K562 (cell line): Measurements from ENCODE around the gene REEP6. TPM values are rescaled to one million over a fixed set of nuclear protein-coding genes. Genes with fewer than 3 reads are reported as not detected.

Experiments used
- ATAC-seq: fragments of 200-7000 bp; cut with Tn5 transposase; 3 replicates; pipeline ENCODE4 v1.9.1; 2020; ENCODE audit warnings: moderate library complexity
- BruUV-seq: library from RNA; stranded (reverse); fragments of 400-500 nt; replicated peaks from 2 replicates; lab custom pipeline; 2021; lab: Mats Ljungman, UMichigan
- CTCF ChIA-PET: fragments of 300-600 bp; formaldehyde crosslinking; extraction: SDS; loops from one replicate; lab custom pipeline; 2021; ENCODE audit warnings: low intra/inter-chr PET ratio; lab: Yijun Ruan, JAX
- POLR2A ChIA-PET: fragments of 300-600, 350-650 bp; sonication (Branson Sonifier 250); formaldehyde crosslinking; extraction: SDS; loops from one replicate; lab custom pipeline; 2021; ENCODE audit warnings: antibody characterized with exemption, inconsistent platforms; lab: Yijun Ruan, JAX
- DNase-seq, 4 experiments: peaks; one replicate each; pipeline versions ENCODE4 v3.0.0 to v3.0.0-alpha.2; 2011 to 2018; ENCODE audit warnings: low spot score in 3 of 4, mixed read lengths in 3 of 4; ENCODE audit errors: extremely low read depth in 1 of 4
- FAIRE-seq: peaks from 2 replicates; lab custom pipeline; 2011; peaks lifted over from hg19 to GRCh38; lab: Jason Lieb, UNC
- H2AFZ ChIP-seq: 2 replicates; pipeline ENCODE4 v1.6.0; 2011; ENCODE audit warnings: low read depth, low read length, control low read depth, inconsistent platforms
- H3K27ac ChIP-seq: fragments of 200-600 bp; 3 replicates; pipeline ENCODE4 v1.8.0; 2011; ENCODE audit warnings: low read depth, mild to moderate bottlenecking, control low read depth, inconsistent platforms, low read length, moderate library complexity, mixed read lengths; ENCODE audit errors: extremely low read depth
- H3K27me3 ChIP-seq, 2 experiments: fragments of 300-600 bp in 1 of 2; 2 replicates in 1 of 2; 3 replicates in 1 of 2; pipeline versions ENCODE4 v1.6.0 to v1.8.0; 2011; ENCODE audit warnings: inconsistent platforms in 2 of 2, low read length in 2 of 2, mild to moderate bottlenecking in 1 of 2, mixed read lengths in 1 of 2, moderate library complexity in 1 of 2; ENCODE audit not compliant: control insufficient read depth in 2 of 2, insufficient read depth in 2 of 2
- H3K36me3 ChIP-seq: fragments of 300-600 bp; 3 replicates; pipeline ENCODE4 v1.8.0; 2011; ENCODE audit warnings: mild to moderate bottlenecking, low read length, inconsistent platforms; ENCODE audit not compliant: control insufficient read depth, insufficient read depth
- H3K4me1 ChIP-seq, 2 experiments: fragments of 200-600 bp in 1 of 2; replicated peaks in 1 of 2; 2 replicates in 1 of 2; 3 replicates in 1 of 2; pipeline versions ENCODE4 v1.5.1 to v1.8.0; 2011; ENCODE audit warnings: inconsistent platforms in 2 of 2, low read length in 2 of 2, mild to moderate bottlenecking in 1 of 2, mixed read lengths in 1 of 2, moderate library complexity in 1 of 2; ENCODE audit not compliant: control insufficient read depth in 2 of 2, insufficient read depth in 2 of 2
- H3K4me2 ChIP-seq: 2 replicates; pipeline ENCODE4 v1.6.1; 2011; ENCODE audit warnings: low read length, control low read depth, inconsistent platforms, mixed read lengths; ENCODE audit not compliant: insufficient read depth
- H3K4me3 ChIP-seq: fragments of 200-600 bp; sonication (generic), shearing (Covaris generic); 2 replicates; pipeline ENCODE4 v1.5.1; 2016; ENCODE audit warnings: control low read depth, inconsistent platforms
- H3K79me2 ChIP-seq: fragments of 200-600 bp; 3 replicates; pipeline ENCODE4 v1.8.0; 2011; ENCODE audit warnings: low read length, inconsistent platforms; ENCODE audit not compliant: control insufficient read depth, insufficient read depth
- H3K9ac ChIP-seq, 2 experiments: 2 replicates each; pipeline versions ENCODE4 v1.6.0 to v1.6.1; 2011; ENCODE audit warnings: low read depth in 2 of 2, low read length in 2 of 2, control low read depth in 1 of 2, inconsistent platforms in 1 of 2, mild to moderate bottlenecking in 1 of 2, mixed read lengths in 1 of 2; ENCODE audit not compliant: insufficient read depth in 1 of 2
- H3K9me1 ChIP-seq: one replicate; pipeline ENCODE4 v1.6.0; 2011; ENCODE audit warnings: inconsistent platforms, mild to moderate bottlenecking, low read length, moderate library complexity; ENCODE audit not compliant: control insufficient read depth, insufficient read depth
- H3K9me3 ChIP-seq: replicated peaks from 2 replicates; pipeline ENCODE4 v1.5.1; 2011; ENCODE audit warnings: low read depth, low read length, inconsistent platforms; ENCODE audit not compliant: control insufficient read depth, insufficient read depth
- H4K20me1 ChIP-seq: replicated peaks from 2 replicates; pipeline ENCODE4 v1.6.1; 2011; ENCODE audit warnings: low read length, inconsistent platforms, mixed read lengths; ENCODE audit not compliant: control insufficient read depth, insufficient read depth
- BRCA1 ChIP-seq, 2 experiments: fragments of 450-650 bp in 1 of 2; sonication (generic) in 1 of 2; formaldehyde crosslinking in 1 of 2; IDR thresholded peaks; 2 replicates each; pipeline versions ENCODE4 v1.5.0 to v1.6.1; 2017 to 2020; ENCODE audit warnings: mild to moderate bottlenecking in 1 of 2, missing genetic modification reagents in 1 of 2
- ETV5 ChIP-seq: sonication (generic); formaldehyde crosslinking; IDR thresholded peaks from 2 replicates; pipeline ENCODE4 v1.4.0; 2020; ENCODE audit warnings: low read depth, mild to moderate bottlenecking, missing genetic modification reagents
- HNRNPH1 ChIP-seq: fragments of 200-400 bp; formaldehyde crosslinking; optimal IDR thresholded peaks from 2 replicates; pipeline ENCODE3; 2017; ENCODE audit warnings: low read depth, mild to moderate bottlenecking, low read length, moderate library complexity
- POLR2A ChIP-seq: fragments of 450-650 bp; conservative IDR thresholded peaks from 2 replicates; pipeline ENCODE4 v1.6.1; 2016
- POLR2G ChIP-seq: fragments of 200-400 bp; formaldehyde crosslinking; IDR thresholded peaks from 2 replicates; pipeline ENCODE4 v1.6.1; 2017; ENCODE audit warnings: low read depth, mild to moderate bottlenecking, antibody characterized with exemption, low read length, moderate library complexity
- POLR3G ChIP-seq: IDR thresholded peaks from 2 replicates; pipeline ENCODE4 v1.6.1; 2011; ENCODE audit not compliant: insufficient read length, insufficient replicate concordance; ENCODE audit errors: extremely low read depth
- RFX1 ChIP-seq: fragments of 450-650 bp; IDR thresholded peaks from 2 replicates; pipeline ENCODE4 v1.6.1; 2016; ENCODE audit warnings: mild to moderate bottlenecking, moderate library complexity
- TARDBP ChIP-seq: fragments of 450-650 bp; IDR thresholded peaks from 2 replicates; pipeline ENCODE4 v1.6.1; 2016
- ZNF23 ChIP-seq: fragments of 250-450 bp; sonication (Bioruptor Pico); IDR thresholded peaks from 2 replicates; pipeline ENCODE4 v1.4.0; 2020; ENCODE audit warnings: mild to moderate bottlenecking
- ZSCAN29 ChIP-seq: fragments of 450-650 bp; IDR thresholded peaks from 2 replicates; pipeline ENCODE4 v1.6.1; 2017
- WGBS: fragments of 100-300 bp; shearing (Covaris generic); methylation state at CpG from one replicate; pipeline ENCODE4 v1.1.6; 2016; ENCODE audit warnings: low coverage, mixed read lengths; ENCODE audit not compliant: insufficient coverage; ENCODE audit errors: missing lambda C conversion rate; 5-methylcytosine and 5-hydroxymethylcytosine counted together
- in situ Hi-C: fragments of 300-500 bp; cut with MboI; formaldehyde crosslinking; loops from 4 replicates; pipeline ENCODE4 v1.15.0; 2018; ENCODE audit warnings: inconsistent platforms, mixed read lengths
- intact Hi-C: fragments of 100-400 bp; cut with micrococcal nuclease; formaldehyde crosslinking; loops from 2 replicates; pipeline ENCODE4 v1.14.2; 2022
- polyA plus RNA-seq, 8 experiments: library from polyadenylated mRNA; depleted of rRNA in 4 of 8; stranded (reverse) in 5 of 8; unstranded in 3 of 8; fragments of >200 nt; fragmentation: Nextera tagmentation in 2 of 8; fragmentation: Illumina TruSeq in 1 of 8; extraction: Ambion mirVana in 2 of 8; extraction: Trizol in 1 of 8; gene quantifications; 2 replicates each; pipeline versions ENCODE4 v1.2.1 to v1.2.3, GENCODE V29; 2011 to 2014; ENCODE audit warnings: inconsistent platforms in 1 of 8, missing spikeins in 1 of 8
- total RNA-seq, 7 experiments: library from RNA; depleted of rRNA in 6 of 7; stranded (reverse); fragments of >200 nt in 6 of 7; fragmentation: Illumina TruSeq in 2 of 7; extraction: Trizol in 2 of 7; gene quantifications; 2 replicates each; pipeline versions ENCODE4 v1.2.1 to v1.2.3, GENCODE V29; 2011 to 2021; ENCODE audit warnings: low replicate concordance in 1 of 7
- TF ChIP-seq, protein P1 (sequence below): fragments of 450-650 bp; formaldehyde crosslinking; IDR thresholded peaks from 2 replicates; pipeline ENCODE4 v1.4.0; 2020; ENCODE audit warnings: mild to moderate bottlenecking, moderate library complexity
- TF ChIP-seq, protein P2 (sequence below): fragments of 450-650 bp; formaldehyde crosslinking; conservative IDR thresholded peaks from 2 replicates; pipeline ENCODE4 v1.4.0; 2022; ENCODE audit warnings: mild to moderate bottlenecking, missing genetic modification characterization

Gene REEP6
- total and polyA plus RNA-seq, 9 of the 15 experiments (the other 6 are each of a cell fraction or from before 2014, with no cell fraction given): 1.2 to 64.2 (median 12.7) TPM

DNA sequence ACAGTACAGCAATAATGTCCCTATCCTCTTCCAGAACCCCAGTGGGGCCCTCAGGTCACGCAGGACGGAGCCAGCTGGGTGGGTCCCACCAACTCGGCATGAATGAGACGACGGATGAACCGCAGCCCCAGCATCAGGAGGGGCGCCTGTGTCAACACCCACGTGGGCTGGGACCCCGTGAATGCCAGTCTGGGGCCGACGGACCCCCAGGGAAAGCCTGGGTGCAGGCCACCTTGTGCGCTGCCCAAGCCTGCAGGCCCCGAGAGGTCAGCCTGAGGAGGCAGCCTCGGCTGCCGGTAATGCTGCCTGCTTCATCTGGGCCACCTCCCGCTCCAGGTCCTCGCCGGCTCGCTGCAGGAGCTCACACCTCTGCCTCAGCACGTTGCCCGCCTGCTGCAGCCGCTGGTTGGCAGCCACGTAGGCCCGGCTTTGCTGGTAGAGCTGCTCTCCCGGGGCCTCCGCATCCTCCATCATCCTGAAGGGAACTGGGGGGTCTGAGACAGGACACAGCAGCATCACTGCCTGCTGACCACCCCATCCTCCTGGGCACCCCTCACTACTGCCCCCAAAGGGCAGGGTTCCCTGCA lies 16.1 kb upstream of the REEP6 start:
- no peak overlapping the region for H3K4me2 ChIP-seq
- in situ Hi-C loops (no loop called here), intact Hi-C loops (no loop called here)
- no peaks in the 10 kb centered on the region for H3K27me3 ChIP-seq
- ATAC-seq (no peak), FAIRE-seq (no peak), DNase-seq (no peak)
- WGBS: 89% methylated on average over 20 of the region's 26 CpGs
- peaks cover 11 to 86% of the 10 kb centered on the region in 2 experiments for H3K4me1 ChIP-seq
- peaks cover 33% of the 10 kb centered on the region; the same call in 2 of the 3 replicates for H3K36me3 ChIP-seq
- H3K9ac ChIP-seq: peak overlapping the region in 1 of 2 experiments; percentile 74; a peak in 2 of 4 replicates
- H4K20me1 ChIP-seq: peaks cover 18% of the 10 kb centered on the region
- no TSS peak for BruUV-seq
- no peak overlapping the region for H3K27ac ChIP-seq
- no peak overlapping the region for H2AFZ ChIP-seq
- POLR2A ChIA-PET: interaction anchor here (0.7 to 2.3 kb wide), 2 partner anchors 16 to 87 kb away, joined by 4 to 6 read pairs; partner anchors contain the start of gene REEP6
- H3K79me2 ChIP-seq: peaks cover 60% of the 10 kb centered on the region
- H3K4me3 ChIP-seq: no peak overlapping the region
- no peaks in the 10 kb centered on the region; the same call in 1 of the 2 replicates for H3K9me3 ChIP-seq
- TF ChIP-seq RFX1 (no peak), POLR2G (peak; percentile 56; the same call in 1 of the 2 replicates)
- no peaks in the 10 kb centered on the region for H3K9me1 ChIP-seq
- CTCF ChIA-PET: no interaction called here

DNA sequence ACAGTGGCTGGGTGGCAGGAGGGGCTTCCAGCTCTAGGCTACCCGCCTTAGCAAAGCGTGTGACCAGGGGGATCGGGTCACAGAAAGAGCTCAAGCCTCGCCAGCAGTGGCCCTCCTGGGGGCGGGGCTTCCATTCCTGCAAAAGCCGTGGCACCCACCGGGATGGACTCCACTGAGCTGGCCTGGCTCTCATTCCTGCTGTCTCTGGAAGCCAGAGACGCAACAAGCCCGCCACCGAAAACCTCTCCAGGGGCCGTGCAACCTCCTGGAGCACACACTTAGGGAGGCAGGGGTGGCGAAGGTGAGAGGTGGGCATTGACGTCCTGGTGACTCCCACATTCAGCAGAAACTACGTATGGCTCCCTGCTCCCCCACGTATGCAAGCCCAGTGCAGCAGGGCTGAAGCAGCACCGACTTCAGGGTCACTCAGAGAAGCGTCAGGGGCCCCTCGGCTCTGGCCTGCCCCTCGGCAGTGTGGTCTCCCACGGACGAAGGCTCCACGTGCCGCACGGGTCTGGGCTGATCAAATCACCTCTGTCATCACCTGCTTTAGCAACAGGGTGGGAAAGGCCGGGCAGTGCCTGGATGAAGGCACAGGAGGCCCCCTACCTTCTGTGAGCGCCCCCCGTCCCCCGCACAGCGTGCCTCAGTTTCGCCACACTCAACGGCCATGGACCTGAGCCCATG lies 15.1 kb upstream of the REEP6 start:
- ChIA-PET POLR2A (interaction anchor here (1.1 to 2.3 kb wide), 2 partner anchors 13 to 15 kb away, joined by 5 to 6 read pairs; partner anchors contain the start of gene REEP6), CTCF (no interaction called here)
- no peak for DNase-seq
- no peak overlapping the region for H3K4me2 ChIP-seq
- no peaks in the 10 kb centered on the region; the same call in 1 of the 2 replicates for H3K9me3 ChIP-seq
- no peak overlapping the region for H3K27ac ChIP-seq
- peak overlapping the region in 1 of 2 experiments; percentile 74; a peak in 2 of 4 replicates for H3K9ac ChIP-seq
- BruUV-seq: no TSS peak
- no peak for ATAC-seq
- no peaks in the 10 kb centered on the region for H3K27me3 ChIP-seq
- peaks cover 11 to 83% of the 10 kb centered on the region in 2 experiments for H3K4me1 ChIP-seq
- H3K36me3 ChIP-seq: peaks cover 33% of the 10 kb centered on the region; the same call in 2 of the 3 replicates
- peaks cover 54% of the 10 kb centered on the region for H3K79me2 ChIP-seq
- no peaks in the 10 kb centered on the region for H3K9me1 ChIP-seq
- H4K20me1 ChIP-seq: peaks cover 18% of the 10 kb centered on the region
- in situ Hi-C loops (no loop called here), intact Hi-C loops (no loop called here)
- no peak overlapping the region for H2AFZ ChIP-seq
- no peak overlapping the region for H3K4me3 ChIP-seq
- FAIRE-seq: no peak
- 89% methylated on average over 22 of the region's 31 CpGs for WGBS
- TF ChIP-seq ETV5 (CRISPR knock-in tag): no peak
- TF ChIP-seq ZSCAN29: no peak
- TF ChIP-seq HNRNPH1: no peak
- TF ChIP-seq TARDBP: no peak
- TF ChIP-seq POLR2A: 0 out of 2 replicates have a peak, but pooled peaks have one; percentile 8
- TF ChIP-seq POLR2G: peak; percentile 71
- no peak for TF ChIP-seq POLR3G
- TF ChIP-seq, protein P1, sequence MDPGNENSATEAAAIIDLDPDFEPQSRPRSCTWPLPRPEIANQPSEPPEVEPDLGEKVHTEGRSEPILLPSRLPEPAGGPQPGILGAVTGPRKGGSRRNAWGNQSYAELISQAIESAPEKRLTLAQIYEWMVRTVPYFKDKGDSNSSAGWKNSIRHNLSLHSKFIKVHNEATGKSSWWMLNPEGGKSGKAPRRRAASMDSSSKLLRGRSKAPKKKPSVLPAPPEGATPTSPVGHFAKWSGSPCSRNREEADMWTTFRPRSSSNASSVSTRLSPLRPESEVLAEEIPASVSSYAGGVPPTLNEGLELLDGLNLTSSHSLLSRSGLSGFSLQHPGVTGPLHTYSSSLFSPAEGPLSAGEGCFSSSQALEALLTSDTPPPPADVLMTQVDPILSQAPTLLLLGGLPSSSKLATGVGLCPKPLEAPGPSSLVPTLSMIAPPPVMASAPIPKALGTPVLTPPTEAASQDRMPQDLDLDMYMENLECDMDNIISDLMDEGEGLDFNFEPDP (CRISPR knock-in tag): no peak
- TF ChIP-seq ZNF23: no peak
- TF ChIP-seq BRCA1 (IDR thresholded peaks at IDR 0.05): no peak
- TF ChIP-seq BRCA1 (CRISPR knock-in tag; IDR thresholded peaks at IDR 0.05): no peak
- TF ChIP-seq, protein P2, sequence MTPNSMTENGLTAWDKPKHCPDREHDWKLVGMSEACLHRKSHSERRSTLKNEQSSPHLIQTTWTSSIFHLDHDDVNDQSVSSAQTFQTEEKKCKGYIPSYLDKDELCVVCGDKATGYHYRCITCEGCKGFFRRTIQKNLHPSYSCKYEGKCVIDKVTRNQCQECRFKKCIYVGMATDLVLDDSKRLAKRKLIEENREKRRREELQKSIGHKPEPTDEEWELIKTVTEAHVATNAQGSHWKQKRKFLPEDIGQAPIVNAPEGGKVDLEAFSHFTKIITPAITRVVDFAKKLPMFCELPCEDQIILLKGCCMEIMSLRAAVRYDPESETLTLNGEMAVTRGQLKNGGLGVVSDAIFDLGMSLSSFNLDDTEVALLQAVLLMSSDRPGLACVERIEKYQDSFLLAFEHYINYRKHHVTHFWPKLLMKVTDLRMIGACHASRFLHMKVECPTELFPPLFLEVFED (CRISPR knock-in tag): no peak
